ENCODE data around the gene ZNF277.
"Not testable (repeated sequence)": the region's sequence is repeated elsewhere in the genome, so short reads cannot be mapped to it uniquely, and the experiment has no call there.

Gene ZNF277

GRCh38 chr7:112298543-112299100 lies 92.1 kb downstream of the ZNF277 start:
- no peak for DNase-seq

DNA sequence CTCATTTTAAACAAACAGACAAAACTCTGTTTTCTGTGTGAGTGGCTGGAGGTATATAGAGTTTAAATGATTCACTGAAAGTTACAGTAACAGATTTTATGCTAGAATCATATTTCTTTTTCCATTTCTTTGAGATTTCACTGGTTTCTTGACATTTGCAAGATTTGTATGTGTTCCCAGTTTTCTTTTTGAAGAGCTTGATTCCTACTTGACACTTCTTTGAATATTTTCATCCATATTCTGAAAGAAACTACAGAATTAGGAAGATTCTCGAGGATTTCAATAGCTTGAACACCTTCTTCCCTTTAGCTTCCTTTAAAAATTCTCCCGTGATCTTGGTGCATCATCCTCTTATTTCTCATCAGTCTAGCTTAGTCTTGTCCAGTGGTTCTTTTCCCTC lies 93.6 kb downstream of the ZNF277 start:
- no peak for DNase-seq

DNA sequence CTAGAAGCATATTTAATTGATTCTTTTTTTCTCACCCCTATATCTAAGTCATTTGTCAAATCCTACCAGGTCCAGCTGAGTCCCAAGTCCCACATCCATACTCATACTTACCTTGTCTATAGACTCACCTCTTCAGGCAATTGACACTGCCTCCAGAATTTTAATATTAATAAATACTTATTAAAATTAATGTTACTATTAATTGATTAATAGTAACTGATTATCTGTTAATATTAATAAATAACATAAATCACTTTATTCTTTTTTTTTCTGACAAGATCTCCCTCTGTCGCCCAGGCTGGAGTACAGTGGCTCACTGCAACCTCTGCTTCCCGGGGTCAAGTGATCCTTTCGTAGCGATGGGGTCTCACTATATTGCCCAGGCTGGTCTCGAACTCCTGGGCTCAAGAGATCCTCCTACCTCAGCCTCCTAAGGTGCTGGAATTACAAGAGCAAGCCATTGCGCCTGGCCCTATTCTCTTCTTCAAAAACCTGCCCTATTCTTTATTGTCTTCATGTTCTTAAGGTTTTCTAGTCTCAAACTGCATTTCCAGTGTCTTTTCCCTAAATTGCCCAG lies 94.4 kb downstream of the ZNF277 start:
- no peak for DNase-seq

DNA sequence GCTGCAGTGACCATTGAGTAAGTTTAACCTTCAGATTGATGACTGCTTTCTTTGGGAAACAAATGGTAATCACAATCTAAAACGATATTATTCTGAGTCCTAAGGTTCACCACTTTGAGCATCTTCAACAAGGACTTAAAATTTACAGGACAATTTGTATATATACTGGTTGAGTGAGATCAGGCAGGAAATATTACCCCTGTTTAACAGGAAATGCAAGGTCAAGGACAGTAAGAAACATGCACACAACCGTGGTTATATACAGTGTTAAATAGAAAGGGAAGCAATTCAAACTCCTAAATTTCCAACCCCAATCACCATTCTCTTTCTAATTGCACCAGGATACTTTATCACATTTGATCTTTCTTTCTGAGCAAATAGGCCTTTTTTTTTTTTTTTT lies 96.1 kb downstream of the ZNF277 start:
- DNase-seq: no peak

- no peak for DNase-seq
Measured at GRCh38 chr7:112306903-112307302, 100.4 kb downstream of the ZNF277 start.

GRCh38 chr7:112307506-112307905 lies 101.0 kb downstream of the ZNF277 start:
- no peak for DNase-seq

DNA sequence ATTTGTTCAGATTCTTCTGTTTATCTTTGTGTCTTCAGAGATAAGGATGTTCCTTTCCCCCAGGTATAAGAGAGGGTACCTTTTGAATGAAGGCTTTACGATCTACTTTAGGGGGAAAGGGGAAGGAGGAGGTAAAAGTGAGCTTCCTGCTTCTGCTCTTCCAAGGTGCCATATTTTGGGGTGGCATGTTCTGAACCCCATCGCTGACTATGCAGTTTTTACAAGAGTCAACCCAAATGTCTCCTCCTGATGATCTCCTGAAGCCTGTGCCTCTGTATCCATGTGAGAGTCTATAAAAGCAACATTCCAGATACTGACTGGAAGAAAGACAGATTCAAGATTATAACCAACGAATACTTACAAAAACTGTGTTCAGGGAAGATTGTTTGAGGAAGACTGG lies 102.5 kb downstream of the ZNF277 start:
- DNase-seq: no peak

DNA sequence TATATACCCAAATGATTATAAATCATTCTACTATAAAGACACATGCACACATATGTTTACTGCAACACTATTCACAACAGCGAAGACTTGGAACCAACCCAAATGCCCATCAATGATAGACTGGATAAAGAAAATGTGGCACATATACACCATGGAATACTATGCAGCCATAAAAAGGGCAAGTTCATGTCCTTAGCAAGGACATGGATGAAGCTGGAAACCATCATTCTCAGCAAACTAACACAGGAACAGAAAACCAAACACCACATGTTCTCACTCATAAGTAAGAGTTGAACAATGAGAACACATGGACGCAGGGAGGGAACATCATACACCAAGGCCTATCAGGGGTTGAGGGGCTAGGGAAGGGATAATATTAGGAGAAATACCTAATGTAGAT lies 110.3 kb downstream of the ZNF277 start:
- DNase-seq: not testable (repeated sequence)

DNA sequence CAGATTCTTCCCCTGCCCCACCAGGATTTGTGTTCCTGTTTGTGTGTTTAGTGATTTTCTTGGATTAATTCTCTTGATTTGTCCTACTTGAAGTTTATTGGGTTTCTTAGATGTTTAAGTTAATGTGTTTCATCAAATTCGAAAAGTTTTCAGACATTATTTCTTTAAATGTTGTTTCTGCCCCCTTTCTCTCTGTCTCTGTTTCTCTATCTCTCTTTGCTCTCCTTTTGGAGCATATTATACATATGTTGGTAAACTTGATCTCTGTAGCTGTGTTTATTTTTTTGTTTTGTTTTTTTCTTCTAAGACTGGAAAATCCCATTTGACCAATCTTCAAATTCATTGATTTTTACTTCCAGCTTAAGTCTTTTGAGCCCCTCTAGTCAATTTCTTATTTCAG lies 115.6 kb downstream of the ZNF277 start:
- no peak for DNase-seq

- no peak for DNase-seq
Measured at GRCh38 chr7:112327566-112327965, 121.1 kb downstream of the ZNF277 start.

DNA sequence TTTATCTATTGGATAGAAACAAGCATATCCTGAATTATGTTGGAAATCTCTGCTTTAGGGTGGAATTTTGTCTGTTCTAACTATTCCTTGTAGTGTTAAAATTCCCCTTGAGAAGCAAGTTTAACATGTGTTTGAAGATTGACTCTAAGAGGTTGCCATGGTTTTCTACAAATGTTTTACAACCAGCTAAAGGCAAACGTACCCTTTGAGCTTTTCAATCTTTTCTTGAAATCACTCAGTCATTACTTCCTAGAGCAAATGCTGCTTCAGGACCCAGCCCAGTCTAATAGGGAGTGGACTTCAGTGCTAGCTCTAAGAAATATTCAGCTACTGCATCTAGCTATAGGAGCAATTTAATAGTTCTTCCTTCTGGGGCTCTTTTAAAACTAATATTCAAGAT lies 125.0 kb downstream of the ZNF277 start:
- DNase-seq: no peak

DNA sequence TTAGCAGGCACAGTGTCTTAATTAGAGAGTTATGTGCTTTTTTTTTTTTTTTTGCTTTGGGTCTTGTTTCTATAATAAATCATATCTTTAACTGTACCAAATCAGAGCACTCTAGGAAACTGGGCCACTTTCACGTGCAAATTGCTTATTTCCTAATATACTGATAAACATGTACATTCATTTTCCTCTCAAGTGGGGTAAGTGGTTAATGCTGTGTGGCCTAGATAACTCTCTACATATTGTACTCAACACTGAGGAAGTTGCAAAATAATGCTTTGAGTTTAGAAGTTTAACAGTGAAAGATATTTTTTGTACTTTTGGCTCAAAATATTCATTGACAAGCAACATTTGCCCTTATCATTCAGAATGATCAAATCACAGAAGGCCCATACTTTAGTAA lies 127.9 kb downstream of the ZNF277 start:
- no peak for DNase-seq

GRCh38 chr7:112336261-112336660 lies 129.8 kb downstream of the ZNF277 start:
- DNase-seq: no peak

- no peak for DNase-seq
Measured at GRCh38 chr7:112336936-112337576, 130.6 kb downstream of the ZNF277 start.

DNA sequence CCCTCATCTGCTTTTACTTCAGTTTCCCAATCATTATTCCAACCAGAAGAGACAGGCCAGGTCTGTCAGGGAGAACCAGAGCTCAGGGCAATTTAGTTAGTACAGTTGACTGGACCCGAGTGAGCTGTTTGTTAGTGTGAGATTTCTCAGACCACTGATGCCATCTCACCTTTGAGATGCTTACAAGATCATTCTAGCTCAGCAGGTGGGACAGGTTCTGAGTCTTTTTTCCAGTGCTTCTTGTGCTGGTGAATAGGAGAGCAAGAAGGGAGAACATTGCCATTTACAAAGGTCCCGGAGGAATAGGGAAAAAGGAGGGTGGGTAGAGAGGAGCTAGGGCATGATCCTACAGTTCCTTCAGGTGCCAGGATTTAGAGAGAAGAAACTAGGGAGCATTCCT lies 131.4 kb downstream of the ZNF277 start:
- DNase-seq: no peak

DNA sequence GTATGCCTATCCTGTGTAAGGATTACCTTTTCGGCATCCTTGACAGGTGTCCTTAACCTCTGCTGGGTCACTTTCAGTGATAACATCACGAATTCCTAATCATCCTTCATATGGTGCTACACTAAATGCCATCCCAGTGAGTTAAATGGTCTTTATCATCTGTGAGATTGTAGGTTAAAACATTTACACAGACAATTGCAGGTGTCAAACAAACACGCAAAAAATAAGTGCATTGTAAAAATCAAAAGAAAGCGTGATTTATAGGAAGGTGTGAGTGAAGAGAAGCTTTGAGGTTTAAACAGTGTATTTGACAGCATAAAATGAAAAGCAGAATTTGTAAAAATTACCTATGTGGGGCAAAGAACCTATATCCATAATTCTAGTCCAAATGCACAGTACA lies 132.3 kb downstream of the ZNF277 start:
- no peak for DNase-seq

- DNase-seq: no peak
Measured at GRCh38 chr7:112341464-112341863, 135.0 kb downstream of the ZNF277 start.

GRCh38 chr7:112346381-112347060 lies 140.0 kb downstream of the ZNF277 start:
- DNase-seq: no peak

- no peak for DNase-seq
Measured at GRCh38 chr7:112347088-112347487, 140.6 kb downstream of the ZNF277 start.

GRCh38 chr7:112350585-112350984 lies 144.1 kb downstream of the ZNF277 start:
- DNase-seq: no peak

- DNase-seq: no peak
Measured at GRCh38 chr7:112356596-112356995, 150.1 kb downstream of the ZNF277 start.

DNA sequence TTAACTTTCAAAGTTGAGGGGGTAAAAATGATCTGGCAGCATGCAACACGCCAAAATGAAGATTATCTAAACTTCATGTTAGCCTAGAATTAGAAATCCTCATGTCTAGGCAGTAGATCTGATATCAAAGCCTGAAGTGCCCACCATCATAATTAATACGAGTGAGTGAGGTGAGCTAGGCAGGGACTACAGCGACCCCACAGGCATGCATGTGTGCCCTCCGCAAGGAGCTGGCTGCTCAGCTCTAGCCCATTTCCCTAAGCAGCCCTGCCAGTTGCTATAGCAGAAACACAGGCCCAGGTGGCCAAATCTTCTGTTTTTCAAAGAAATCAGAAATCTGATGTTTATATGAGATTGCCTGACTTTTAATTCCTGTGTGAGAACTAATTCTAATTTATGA lies 150.6 kb downstream of the ZNF277 start:
- no peak for DNase-seq

DNA sequence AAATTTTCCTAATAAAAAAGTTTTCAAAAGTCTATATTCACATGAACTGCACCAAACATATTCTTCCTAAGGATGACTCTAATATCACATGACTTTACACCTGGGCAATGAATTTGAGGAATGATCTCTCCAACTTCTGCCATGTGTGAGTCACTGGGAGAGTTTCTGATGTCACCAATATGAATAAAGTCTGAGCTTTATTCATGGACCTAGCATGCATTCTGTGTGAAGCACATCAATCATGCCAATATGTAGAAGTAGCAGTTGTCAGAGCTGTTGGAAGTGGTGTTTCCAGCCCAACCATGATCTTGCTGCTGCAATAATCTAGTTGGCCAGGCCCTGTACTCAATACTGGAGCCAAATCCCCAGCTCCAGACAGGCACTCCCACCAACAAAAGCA lies 152.0 kb downstream of the ZNF277 start:
- DNase-seq: no peak

DNA sequence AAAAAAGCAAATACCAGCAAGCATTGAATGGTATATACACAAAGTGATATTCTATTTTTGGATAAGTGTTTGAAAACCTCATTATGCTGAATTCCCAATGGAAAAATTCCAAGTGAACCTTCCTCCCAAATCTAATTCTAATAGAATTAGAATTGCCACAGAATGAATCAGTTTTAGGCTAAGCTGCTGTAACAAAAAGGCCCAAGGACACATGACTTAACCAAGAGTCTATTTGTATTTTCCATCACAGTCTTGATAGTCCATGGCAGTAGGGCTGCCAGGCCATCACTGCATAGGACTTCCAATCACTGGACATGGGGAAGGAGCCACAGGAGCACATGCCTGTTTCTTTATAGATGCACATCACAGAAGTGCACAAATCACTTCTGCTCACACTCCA lies 152.6 kb downstream of the ZNF277 start:
- DNase-seq: no peak

All from activated naive CD4-positive, alpha-beta T cell treated with anti-CD3 and anti-CD28 coated beads, Interleukin-2, amount 50 U/mL, for 16 hours (primary cell).